ENCODE results near the gene MGMT.

MGMT gene

GRCh38 chr10:129629911-129630310 is 162.9 kb downstream of the MGMT start:
- no peak for DNase-seq

GRCh38 chr10:129631006-129631405 is 164.0 kb downstream of the MGMT start:
- DNase-seq = no peak

GRCh38 chr10:129631870-129632623 is 165.0 kb downstream of the MGMT start:
- DNase-seq = no peak

DNA sequence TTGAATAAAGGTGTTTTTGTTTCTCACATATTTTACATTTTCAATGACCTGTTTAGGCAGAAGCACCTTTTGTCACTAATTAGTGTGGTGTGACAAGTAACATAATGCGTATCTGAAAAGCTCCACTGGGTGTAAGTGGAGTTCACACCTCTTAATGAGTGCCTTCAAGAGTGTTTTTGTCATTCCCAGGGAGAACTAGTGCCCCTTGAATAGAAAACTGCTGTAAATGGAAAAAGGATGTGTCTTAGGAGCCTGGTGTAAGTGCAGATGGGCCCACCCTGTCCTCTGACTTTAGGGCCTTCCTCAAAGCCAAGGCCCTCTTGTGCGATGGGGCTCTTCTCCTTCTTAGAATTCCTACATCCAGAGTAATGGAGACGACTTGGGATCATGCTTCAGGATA is 170.0 kb downstream of the MGMT start:
- no peak for DNase-seq

- no peak for DNase-seq
Observed at GRCh38 chr10:129637846-129638245, 170.8 kb downstream of the MGMT start.

- DNase-seq = no peak
Observed at GRCh38 chr10:129641351-129641750, 174.3 kb downstream of the MGMT start.

DNA sequence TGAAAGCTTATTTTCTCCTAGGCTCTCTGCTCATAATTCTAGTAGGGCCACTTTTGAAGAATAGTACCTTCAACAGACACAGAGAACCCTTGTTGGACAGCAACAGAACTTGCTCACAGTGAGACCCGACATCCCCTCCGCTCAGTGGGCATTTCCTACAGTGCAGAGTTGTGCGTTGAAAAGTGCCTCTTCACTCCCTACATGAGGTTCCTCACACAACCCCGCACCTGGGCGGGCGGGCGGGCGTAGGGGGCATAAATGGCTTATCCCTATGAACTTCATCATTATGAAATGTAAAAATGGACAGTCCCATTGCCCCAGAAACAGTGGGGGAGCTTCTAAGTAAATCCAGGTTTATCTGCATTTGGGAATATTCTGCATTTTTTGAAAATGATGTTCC is 174.9 kb downstream of the MGMT start:
- no peak for DNase-seq

DNA sequence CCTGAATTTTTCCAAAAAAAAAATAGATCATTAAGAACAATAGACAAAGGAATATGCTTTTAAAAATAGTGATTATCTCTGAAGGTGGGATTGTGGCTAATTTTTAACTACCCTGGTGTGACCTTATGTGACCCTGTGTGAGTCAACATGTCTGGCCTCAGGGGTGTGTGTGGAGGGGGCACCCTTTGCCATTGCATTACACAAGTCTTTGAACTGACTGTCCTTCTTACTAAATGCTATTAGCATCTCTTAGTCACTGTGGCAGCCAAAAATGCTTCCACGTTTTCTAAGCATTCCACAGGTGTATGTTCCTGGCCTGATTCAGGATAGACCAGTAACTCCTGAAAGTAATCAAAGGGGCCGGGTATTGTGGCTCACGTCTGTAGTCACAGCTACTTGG is 175.4 kb downstream of the MGMT start:
- no peak for DNase-seq

DNA sequence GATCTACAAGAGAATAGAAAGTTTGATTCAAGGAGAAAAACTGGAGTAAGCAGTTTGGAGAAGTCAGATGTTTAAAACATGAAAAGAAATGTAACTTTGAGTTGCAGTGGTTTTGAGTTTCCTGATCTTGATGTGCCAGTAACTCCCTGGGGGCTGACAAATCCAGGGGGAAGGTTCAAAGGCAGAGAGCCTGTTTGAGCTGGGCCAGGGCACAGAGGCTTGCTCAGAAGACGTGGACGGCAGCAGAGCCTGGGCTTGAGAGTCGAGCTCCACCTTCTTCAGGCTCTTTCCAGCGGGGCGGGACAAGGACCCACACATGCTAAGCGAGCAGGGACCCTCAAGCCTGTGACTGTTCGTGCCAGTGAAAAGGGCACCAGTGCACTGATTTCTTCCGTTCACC is 176.2 kb downstream of the MGMT start:
- DNase-seq = no peak

GRCh38 chr10:129645487-129645886 is 178.4 kb downstream of the MGMT start:
- DNase-seq = no peak

DNA sequence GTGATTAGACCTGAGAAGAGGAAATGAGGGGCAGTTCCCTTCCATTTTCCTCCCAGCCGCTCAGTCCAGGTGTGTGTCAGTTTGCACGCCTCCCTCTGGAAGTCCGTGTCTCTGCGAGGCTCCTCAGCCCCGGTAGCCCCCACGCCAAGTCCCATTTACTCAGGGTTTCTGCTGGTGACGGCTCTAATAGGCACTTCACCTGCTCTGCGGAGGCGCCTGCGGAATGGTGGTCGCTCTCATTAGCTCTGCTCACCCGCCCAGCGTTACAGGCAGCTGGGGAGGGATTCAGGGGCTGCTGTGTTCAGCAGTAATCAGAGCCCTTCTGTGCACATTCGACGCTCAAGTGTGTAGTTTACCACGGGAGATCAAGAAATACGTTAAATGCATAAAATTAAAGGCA is 179.9 kb downstream of the MGMT start:
- DNase-seq = no peak

DNA sequence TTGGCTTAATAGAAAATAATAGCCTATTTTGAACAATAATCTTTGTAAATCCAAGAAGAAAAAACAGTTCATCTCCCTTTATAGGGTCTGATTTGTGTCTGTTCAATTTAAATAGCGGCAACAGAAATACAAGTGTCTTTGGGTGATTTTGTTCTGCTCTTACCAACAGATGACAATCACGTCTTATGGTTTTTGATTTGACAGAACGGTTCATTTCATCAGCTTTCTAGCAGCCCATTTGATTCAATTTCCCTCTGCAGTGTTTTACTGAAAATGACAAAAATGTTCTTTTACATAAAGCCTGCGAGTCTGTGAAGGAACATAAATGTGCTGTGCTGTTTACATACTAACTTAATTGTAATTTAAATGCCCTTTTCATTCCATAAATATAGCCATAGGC is 180.5 kb downstream of the MGMT start:
- DNase-seq = no peak

DNA sequence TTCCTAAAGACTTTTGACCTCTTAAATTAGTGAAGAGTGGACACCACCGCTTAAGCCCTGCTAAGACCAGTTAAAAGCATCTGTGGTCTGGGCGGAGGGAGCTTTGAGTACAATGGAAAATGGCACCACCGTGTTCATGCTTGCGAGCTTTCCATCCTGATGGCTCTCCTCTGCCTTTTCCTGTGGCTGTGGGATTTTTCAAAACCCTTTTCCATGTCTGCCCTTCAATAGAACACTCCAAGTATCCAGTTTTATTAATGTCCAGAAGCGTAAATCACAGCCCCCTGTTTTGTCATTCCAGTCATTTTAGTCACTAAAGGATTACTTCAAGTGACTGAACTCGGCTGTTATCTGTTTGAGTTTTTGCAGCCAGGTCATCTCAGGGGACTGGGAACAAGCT is 181.8 kb downstream of the MGMT start:
- DNase-seq = no peak

DNA sequence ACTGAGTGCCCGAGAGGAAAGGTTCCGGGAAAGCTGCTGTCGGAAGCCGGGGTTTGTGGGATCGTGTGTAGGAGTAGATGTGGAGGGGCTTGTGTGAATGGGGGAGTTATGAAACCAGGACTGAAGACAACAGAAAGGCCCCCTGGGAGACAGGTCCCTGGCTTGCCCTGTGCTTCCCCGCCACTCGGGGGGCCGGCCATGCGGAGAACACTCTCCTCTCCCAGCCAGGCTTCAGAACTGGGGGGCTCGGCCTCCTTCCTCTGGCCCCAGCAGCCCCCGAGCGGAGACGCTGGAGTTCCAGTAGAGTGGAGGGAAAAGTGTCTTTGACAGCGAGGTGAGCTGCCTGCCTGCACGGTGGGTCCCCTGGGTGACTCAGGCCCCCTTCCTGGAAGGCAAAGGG is 185.0 kb downstream of the MGMT start:
- no peak for DNase-seq

- DNase-seq = no peak
Observed at GRCh38 chr10:129652521-129653201, 185.6 kb downstream of the MGMT start.

- DNase-seq = no peak
Observed at GRCh38 chr10:129653428-129653827, 186.4 kb downstream of the MGMT start.

DNA sequence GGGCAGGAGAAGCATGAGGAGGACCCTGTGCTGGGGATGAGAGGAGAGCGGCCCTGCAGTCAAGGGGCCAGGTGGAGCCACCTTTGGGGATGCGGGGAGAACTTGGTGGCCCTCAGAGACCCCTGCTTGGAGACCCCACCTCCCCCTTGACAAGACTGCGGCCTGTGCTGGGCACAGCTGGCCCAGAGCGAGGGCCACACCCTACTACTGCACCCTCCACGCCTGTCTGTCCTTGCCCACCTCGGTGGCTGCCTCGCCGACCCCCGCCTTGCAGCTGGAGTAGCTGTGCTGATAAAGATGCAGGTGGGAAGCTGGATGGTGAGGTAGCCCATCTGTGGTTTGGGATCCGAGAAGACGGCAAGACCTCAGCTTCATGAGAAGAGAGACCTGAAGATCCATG is 186.8 kb downstream of the MGMT start:
- DNase-seq = no peak

- no peak for DNase-seq
Observed at GRCh38 chr10:129654461-129654860, 187.4 kb downstream of the MGMT start.

DNA sequence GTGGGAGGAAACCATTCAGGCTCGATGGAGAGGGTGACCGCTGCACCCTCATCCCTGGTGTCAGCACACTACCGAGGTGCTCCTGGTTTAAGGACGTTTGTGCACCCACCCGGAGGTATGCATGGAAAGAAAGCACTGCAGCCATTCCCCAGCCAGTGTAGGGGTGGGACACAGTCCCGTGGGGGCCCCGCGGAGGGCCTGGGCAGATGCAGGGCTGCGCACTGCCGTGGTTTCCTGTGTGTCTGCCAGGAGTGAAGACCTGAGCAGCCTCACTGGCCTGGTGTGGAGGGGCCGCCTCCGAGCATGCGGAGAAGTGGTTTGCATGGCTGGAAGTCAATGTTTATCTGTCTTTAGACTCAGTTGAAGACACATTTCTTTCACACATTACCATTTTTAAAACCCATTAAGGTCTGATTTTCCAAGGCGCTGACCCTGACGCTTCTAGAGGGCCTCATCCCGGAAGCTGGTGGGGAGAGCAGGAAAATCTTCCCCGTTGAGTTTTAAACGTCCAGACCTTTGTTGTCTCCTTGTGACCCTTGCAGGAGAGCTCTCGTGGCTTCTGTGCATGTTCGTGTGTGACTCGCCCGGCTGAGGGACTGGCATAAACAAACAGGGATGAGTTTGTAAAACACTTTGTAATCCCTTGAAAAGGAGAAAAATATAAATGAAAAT is 188.1 kb downstream of the MGMT start:
- DNase-seq = no peak

GRCh38 chr10:129655679-129656031 is 188.6 kb downstream of the MGMT start:
- no peak for DNase-seq

- no peak for DNase-seq
Observed at GRCh38 chr10:129656642-129657041, 189.6 kb downstream of the MGMT start.

DNA sequence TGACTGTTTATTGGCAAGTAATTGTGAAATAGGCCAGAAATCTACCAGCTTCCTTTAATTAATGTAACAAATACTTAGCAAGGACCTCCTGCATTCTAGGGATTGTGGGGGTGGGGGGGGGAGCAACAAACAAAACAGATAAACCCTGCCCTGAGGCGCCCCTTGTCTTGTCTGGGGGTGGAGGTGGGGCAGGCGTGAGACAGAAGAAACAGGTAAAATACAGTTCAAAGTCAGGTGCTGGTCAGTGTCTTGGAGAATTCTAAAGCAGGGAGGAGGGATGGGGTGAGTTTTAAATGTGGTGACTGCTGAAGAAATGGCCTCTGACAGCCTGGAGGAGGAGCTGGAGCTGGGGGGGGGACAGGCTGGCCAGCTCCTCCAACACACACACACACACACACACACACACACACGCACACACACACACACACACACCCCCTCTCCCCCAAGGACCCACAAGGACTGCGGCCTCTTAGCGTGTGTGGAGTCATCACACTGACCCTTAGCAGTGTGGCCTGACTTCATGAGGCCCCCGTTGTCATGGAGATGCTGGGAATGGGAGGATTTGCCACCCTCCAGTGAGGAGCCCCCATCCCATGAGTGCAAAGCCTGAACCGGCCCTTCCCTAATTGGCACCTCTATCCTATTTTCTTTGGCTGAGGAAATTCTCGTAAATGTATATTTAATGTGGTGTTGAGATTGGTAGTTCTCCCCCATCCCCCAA is 190.4 kb downstream of the MGMT start:
- no peak for DNase-seq

DNA sequence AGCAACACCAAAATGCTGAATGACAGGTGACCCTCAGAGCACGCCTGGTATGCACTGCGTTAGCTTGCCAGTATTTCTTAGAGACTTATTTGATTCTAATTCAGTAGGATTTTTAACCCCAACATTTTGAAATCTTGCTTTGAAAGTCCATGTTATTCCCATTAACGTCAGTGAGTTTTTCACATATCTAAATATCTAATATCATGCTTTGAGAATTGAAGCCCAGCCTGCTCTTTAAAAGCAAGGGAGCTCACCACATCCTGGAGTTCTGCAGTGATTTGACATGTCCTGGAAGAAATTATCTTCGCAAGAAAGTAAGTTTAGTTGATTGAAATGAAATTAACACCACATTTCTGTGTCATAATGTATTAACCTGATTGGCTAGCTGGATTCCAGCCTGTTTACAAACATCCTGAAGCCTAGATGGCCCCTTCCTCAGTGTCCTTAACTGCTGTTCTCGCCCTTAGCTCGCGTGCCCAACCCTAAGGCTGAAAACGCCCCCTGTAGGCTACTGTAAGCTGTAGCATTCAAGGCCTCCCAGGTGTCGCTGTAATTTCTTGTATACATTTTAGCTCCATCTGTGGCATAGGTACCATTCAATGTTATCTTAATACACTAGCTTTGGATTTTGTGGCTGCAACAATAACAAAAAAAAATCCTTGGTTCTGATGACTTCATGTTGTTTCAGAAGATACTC is 191.5 kb downstream of the MGMT start:
- DNase-seq = no peak
